Neutrophil (primary cell): Measurements from ENCODE around the gene CSAD.
"Not testable (repeated sequence)": the region's sequence is repeated elsewhere in the genome, so short reads cannot be mapped to it uniquely, and the experiment has no call there.

Experiments used
- H3K27ac ChIP-seq: fragments of 200-600 bp; sonication (generic); 2 replicates; pipeline ENCODE4 v1.5.1; 2016; ENCODE audit warnings: mild to moderate bottlenecking, moderate library complexity
- H3K27me3 ChIP-seq: fragments of 200-600 bp; sonication (generic); 2 replicates; pipeline ENCODE4 v1.6.0; 2016; ENCODE audit warnings: mild to moderate bottlenecking
- H3K36me3 ChIP-seq: fragments of 200-600 bp; sonication (generic); 2 replicates; pipeline ENCODE4 v1.5.1; 2017
- H3K4me1 ChIP-seq, 2 experiments: fragments of 200-600 bp in 1 of 2; sonication (generic) in 1 of 2; 1 replicate in 1 of 2; 2 replicates in 1 of 2; pipeline versions ENCODE4 v1.5.1 to v1.6.1; 2013 to 2016; ENCODE audit warnings: low read depth in 1 of 2, low read length in 1 of 2, mild to moderate bottlenecking in 1 of 2, moderate library complexity in 1 of 2; ENCODE audit not compliant: control insufficient read depth in 1 of 2, insufficient read depth in 1 of 2
- H3K4me3 ChIP-seq, 2 experiments: fragments of 200-600 bp in 1 of 2; sonication (generic) in 1 of 2; 1 replicate in 1 of 2; 2 replicates in 1 of 2; pipeline ENCODE4 v1.5.1; 2013 to 2016; ENCODE audit warnings: low read depth in 1 of 2, low read length in 1 of 2, mild to moderate bottlenecking in 1 of 2, moderate library complexity in 1 of 2
- H3K9me3 ChIP-seq: fragments of 200-600 bp; sonication (generic); 2 replicates; pipeline ENCODE4 v1.5.1; 2016
- TF ChIP-seq, protein P1 (sequence below): fragments of 200-600 bp; sonication (generic); IDR thresholded peaks from 2 replicates; pipeline ENCODE4 v1.5.1; 2016; ENCODE audit warnings: antibody characterized with exemption

The CSAD gene

DNA sequence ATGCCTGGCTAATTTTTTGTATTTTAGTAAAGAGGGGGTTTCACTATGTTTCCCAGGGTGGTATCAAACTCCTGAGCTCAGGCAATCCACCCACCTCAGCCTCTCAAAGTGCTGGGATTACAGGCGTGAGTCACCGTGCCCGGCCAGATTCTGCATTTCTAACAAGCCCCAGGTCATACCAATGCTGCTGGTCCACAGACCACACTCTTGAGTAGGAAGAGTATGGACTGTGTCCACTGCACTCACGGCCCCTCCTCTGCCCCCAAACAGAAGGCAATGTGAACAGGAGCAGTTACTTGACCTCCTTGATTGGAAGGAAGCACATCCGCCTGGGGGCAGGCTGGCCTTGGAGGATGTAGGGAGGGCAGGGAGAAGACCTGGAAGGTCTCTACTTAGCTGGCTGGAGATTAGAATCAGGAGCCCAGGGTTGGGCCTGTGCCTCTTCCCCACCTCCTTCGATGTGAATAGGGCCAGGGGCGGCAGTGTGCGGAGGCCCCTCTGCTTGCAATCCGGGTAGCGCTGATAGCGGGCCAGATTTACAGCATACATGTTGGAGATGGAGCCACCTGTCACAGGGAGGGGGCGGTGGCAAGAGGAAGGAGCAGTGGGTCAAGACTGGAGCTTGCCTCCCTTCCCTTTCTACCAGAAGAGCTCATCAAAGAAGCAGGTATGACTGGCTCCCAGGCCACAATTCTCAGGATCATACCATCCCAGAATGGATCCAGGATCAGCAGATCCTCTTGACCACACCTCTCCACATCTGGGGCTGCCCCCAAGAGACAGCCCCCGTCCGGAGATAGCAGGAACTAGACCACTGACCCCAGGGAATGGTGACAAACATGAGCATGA lies 9.6 kb downstream of the CSAD start:
- no peak overlapping the region for H3K27ac ChIP-seq
- no peaks in the 10 kb centered on the region for H3K9me3 ChIP-seq
- H3K36me3 ChIP-seq: peaks cover 50% of the 10 kb centered on the region
- TF ChIP-seq, protein P1, sequence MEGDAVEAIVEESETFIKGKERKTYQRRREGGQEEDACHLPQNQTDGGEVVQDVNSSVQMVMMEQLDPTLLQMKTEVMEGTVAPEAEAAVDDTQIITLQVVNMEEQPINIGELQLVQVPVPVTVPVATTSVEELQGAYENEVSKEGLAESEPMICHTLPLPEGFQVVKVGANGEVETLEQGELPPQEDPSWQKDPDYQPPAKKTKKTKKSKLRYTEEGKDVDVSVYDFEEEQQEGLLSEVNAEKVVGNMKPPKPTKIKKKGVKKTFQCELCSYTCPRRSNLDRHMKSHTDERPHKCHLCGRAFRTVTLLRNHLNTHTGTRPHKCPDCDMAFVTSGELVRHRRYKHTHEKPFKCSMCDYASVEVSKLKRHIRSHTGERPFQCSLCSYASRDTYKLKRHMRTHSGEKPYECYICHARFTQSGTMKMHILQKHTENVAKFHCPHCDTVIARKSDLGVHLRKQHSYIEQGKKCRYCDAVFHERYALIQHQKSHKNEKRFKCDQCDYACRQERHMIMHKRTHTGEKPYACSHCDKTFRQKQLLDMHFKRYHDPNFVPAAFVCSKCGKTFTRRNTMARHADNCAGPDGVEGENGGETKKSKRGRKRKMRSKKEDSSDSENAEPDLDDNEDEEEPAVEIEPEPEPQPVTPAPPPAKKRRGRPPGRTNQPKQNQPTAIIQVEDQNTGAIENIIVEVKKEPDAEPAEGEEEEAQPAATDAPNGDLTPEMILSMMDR: no peak
- no peaks in the 10 kb centered on the region for H3K4me1 ChIP-seq
- H3K4me3 ChIP-seq: no peak overlapping the region
- no peaks in the 10 kb centered on the region for H3K27me3 ChIP-seq

DNA sequence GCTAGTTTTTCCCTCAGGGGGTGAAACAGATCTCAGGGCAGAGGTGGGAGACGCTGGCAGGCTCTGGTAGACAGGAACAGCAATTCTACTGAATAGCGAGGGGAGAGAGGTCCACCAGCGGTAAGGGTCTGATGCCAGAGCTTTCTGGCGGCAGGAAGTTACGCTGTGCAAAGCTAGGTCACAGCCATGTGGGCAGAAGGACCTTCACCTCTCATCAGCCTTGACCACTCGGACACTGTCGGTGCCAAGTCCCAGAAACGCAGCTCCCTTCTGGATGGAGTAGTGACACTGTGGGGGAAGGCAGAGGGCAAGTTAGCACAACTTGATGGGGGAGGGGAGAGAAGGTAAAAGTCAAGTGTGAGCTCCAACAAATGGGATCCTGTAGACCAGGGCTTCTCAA lies 10.5 kb downstream of the CSAD start:
- H3K36me3 ChIP-seq: peaks cover 53% of the 10 kb centered on the region
- TF ChIP-seq, protein P1: no peak
- no peaks in the 10 kb centered on the region for H3K27me3 ChIP-seq
- H3K9me3 ChIP-seq: no peaks in the 10 kb centered on the region
- no peaks in the 10 kb centered on the region for H3K4me1 ChIP-seq
- H3K4me3 ChIP-seq: no peak overlapping the region
- no peak overlapping the region for H3K27ac ChIP-seq

DNA sequence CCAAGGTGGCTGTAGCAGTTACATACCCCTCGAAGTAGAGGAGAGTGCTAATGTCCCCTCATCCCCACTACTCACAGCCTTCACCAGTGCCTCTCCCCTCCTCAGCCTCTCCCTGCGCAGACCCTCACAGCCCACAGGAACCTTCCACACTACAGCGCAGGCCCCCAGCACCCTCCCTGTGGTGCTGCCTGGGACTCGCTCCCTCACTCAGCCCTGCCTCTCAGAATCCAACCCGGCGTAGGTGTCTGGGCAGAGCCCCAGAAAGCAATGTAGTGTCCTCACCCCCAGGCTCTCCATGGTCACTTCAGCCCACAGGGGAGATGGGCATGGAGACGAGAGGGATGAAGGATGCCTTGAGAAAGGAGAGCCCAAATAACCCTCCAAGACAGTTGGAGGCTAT lies 11.1 kb downstream of the CSAD start:
- Histone ChIP-seq H3K27ac (no peak overlapping the region), H3K4me1 (no peaks in the 10 kb centered on the region), H3K4me3 (no peak overlapping the region), H3K27me3 (no peaks in the 10 kb centered on the region), H3K36me3 (peaks cover 53% of the 10 kb centered on the region), H3K9me3 (no peaks in the 10 kb centered on the region)
- TF ChIP-seq, protein P1: no peak

DNA sequence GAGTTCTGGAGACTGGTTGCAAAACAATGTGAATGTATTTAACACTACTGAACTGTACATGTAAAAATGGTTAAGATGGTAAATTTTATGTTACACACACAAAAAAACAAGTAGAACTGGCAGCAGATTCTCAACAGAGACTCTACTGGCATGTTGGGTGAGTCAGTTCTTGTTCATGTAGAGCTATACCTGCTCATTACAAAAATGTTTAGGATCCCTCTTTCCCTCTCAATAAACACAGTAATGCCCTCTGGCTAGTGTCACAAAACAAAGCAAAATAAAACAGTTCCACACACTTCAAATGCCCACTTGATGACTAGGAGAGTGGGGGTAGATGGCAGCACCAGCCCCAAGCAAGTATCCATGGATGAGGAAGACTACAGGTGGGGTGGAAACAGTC lies 13.9 kb downstream of the CSAD start:
- TF ChIP-seq, protein P1: no peak
- no peaks in the 10 kb centered on the region for H3K9me3 ChIP-seq
- no peak overlapping the region for H3K4me3 ChIP-seq
- H3K27ac ChIP-seq: no peak overlapping the region
- no peaks in the 10 kb centered on the region for H3K27me3 ChIP-seq
- peaks cover 37% of the 10 kb centered on the region for H3K36me3 ChIP-seq
- H3K4me1 ChIP-seq: no peaks in the 10 kb centered on the region

DNA sequence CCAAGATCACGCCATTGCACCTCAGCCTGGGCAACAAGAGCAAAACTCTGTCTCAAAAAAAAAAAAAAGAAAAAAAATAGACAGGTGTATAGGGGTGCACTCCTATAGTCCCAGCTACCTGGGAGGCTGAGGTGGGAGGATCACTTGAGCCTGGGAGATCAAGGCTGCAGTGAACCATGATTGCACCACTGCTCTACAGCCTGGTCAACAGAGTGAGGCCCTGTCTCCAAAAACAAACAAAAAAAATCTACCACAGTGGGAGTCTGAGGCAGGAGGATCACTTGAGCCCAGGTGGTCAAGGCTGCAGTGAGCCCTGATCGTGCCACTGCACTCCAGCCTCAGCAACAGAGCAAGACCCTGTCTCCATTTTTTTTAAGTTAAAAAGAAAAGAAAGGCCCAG lies 17.7 kb downstream of the CSAD start:
- not testable (repeated sequence) for H3K4me3 ChIP-seq, H3K27ac ChIP-seq, H3K4me1 ChIP-seq, H3K27me3 ChIP-seq, H3K9me3 ChIP-seq
- peaks cover 43% of the 10 kb centered on the region for H3K36me3 ChIP-seq

DNA sequence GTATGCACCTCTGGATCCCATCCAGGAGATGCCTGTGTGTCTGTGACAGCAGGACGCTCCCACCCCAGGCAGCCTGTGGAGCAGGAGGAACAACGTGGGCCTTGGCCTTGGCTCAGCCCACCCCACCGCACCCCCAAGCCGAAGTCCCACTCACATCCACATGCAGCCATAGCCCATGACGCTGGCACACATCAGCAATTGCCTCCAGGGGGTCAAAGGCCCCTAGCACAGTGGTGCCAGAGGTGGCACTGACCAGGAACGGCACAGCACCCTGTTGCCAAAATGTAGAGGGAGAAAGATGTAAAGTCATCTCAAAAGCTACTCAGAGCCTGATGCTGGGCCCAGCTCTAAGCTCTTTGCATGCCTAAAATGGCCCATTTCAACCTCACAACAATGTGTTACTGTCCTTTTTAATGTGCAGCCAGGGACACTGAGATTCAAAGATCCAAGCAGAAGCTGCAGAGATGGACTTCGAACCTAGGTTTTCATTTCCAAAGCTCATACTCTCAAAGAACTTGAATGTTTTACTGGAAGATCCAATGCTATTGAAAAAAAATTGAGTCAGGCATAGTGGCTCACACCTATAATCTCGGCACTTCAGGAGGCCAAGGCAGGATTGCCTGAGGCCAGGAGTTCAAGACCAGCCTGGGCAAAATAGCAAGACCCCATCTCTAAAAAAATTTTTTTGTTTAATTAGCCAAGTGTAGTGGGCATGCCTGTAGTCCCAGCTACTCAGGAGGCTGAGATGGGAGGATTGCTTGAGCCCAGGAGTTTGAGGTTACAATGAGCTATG lies 19.4 kb downstream of the CSAD start:
- Histone ChIP-seq H3K9me3 (no peaks in the 10 kb centered on the region), H3K36me3 (peaks cover 41% of the 10 kb centered on the region), H3K27ac (no peak overlapping the region), H3K4me3 (no peak overlapping the region), H3K27me3 (no peaks in the 10 kb centered on the region), H3K4me1 (no peaks in the 10 kb centered on the region)
- TF ChIP-seq, protein P1: no peak
